ENCODE results near the gene HK1. TPM values are rescaled to one million over a fixed set of nuclear protein-coding genes. Genes with fewer than 3 reads are reported as not detected.

HK1 gene
- total RNA-seq, 1 donor from 2014 or later: 182 TPM

GRCh38 chr10:69361303-69361614, 83.0 kb downstream of the HK1 start:
- peaks cover 25% of the 10 kb centered on the region for H3K36me3 ChIP-seq (ENCODE audit: control insufficient read depth, insufficient read depth, low read length)
- no peak for TF ChIP-seq CTCF (IDR thresholded peaks at IDR 0.05; ENCODE audit: insufficient read depth, low read length, severe bottlenecking)
- DNase-seq (ENCODE audit: low read depth) (no peak), FAIRE-seq (no peak)
- H3K27me3 ChIP-seq (ENCODE audit: control insufficient read depth, insufficient read depth, low read length): no peaks in the 10 kb centered on the region
- no peak overlapping the region for H3K4me3 ChIP-seq (ENCODE audit: low read depth, low read length)

GRCh38 chr10:69362471-69362954, 84.2 kb downstream of the HK1 start:
- peaks cover 36% of the 10 kb centered on the region for H3K36me3 ChIP-seq (ENCODE audit: control insufficient read depth, insufficient read depth, low read length)
- FAIRE-seq: no peak

GRCh38 chr10:69363666-69364065, 85.4 kb downstream of the HK1 start:
- peaks cover 43% of the 10 kb centered on the region for H3K36me3 ChIP-seq (ENCODE audit: control insufficient read depth, insufficient read depth, low read length)
- no peak for TF ChIP-seq CTCF (IDR thresholded peaks at IDR 0.05; ENCODE audit: insufficient read depth, low read length, severe bottlenecking)
- no peaks in the 10 kb centered on the region for H3K27me3 ChIP-seq (ENCODE audit: control insufficient read depth, insufficient read depth, low read length)
- DNase-seq (ENCODE audit: low read depth): peak; percentile 71
- FAIRE-seq: peak; percentile 18
- H3K4me3 ChIP-seq (ENCODE audit: low read depth, low read length): no peak overlapping the region

More at GRCh38 chr10:69362471-69362954, 84.2 kb downstream of the HK1 start:
- Histone ChIP-seq H3K27me3 (ENCODE audit: control insufficient read depth, insufficient read depth, low read length) (no peaks in the 10 kb centered on the region), H3K4me3 (ENCODE audit: low read depth, low read length) (no peak overlapping the region)
- TF ChIP-seq CTCF (IDR thresholded peaks at IDR 0.05; ENCODE audit: insufficient read depth, low read length, severe bottlenecking): no peak
- peak; percentile 80 for DNase-seq (ENCODE audit: low read depth)

- no peak for FAIRE-seq
- no peaks in the 10 kb centered on the region for H3K27me3 ChIP-seq (ENCODE audit: control insufficient read depth, insufficient read depth, low read length)
- DNase-seq (ENCODE audit: low read depth): no peak
- H3K4me3 ChIP-seq (ENCODE audit: low read depth, low read length): no peak overlapping the region
- TF ChIP-seq CTCF (IDR thresholded peaks at IDR 0.05; ENCODE audit: insufficient read depth, low read length, severe bottlenecking): no peak
- peaks cover 49% of the 10 kb centered on the region for H3K36me3 ChIP-seq (ENCODE audit: control insufficient read depth, insufficient read depth, low read length)
These were observed 86.1 kb downstream of the HK1 start for GRCh38 chr10:69364232-69364940.

DNA sequence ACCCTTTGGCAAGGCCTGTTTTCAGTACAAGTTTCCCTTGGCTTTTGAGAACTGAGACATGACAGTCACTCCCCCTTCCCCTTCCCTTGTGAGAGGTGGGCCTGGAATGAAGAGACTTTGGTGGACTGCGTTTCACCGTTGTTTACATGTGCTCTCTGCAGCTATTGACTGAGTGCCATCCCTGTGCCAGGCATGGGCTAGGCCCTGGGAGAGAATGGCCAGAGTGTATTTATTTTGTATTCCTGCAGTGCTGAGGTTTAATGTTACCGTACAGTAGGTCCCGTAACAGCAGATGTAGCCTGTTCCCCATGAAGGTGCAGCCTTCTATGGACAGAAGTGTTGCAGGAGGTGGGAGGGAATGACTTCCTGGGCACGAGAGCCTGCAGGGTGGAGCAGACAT, 88.4 kb downstream of the HK1 start:
- Histone ChIP-seq H3K27me3 (ENCODE audit: control insufficient read depth, insufficient read depth, low read length) (no peaks in the 10 kb centered on the region), H3K36me3 (ENCODE audit: control insufficient read depth, insufficient read depth, low read length) (peaks cover 50% of the 10 kb centered on the region), H3K4me3 (ENCODE audit: low read depth, low read length) (no peak overlapping the region)
- FAIRE-seq (no peak), DNase-seq (ENCODE audit: low read depth) (no peak)
- no peak for TF ChIP-seq CTCF (IDR thresholded peaks at IDR 0.05; ENCODE audit: insufficient read depth, low read length, severe bottlenecking)

- Histone ChIP-seq H3K27me3 (ENCODE audit: control insufficient read depth, insufficient read depth, low read length) (no peaks in the 10 kb centered on the region), H3K36me3 (ENCODE audit: control insufficient read depth, insufficient read depth, low read length) (peaks cover 50% of the 10 kb centered on the region), H3K4me3 (ENCODE audit: low read depth, low read length) (no peak overlapping the region)
- no peak for DNase-seq (ENCODE audit: low read depth)
- no peak for FAIRE-seq
- no peak for TF ChIP-seq CTCF (IDR thresholded peaks at IDR 0.05; ENCODE audit: insufficient read depth, low read length, severe bottlenecking)
These were observed 89.2 kb downstream of the HK1 start for GRCh38 chr10:69367469-69367868.
